Panc1 (cell line): ENCODE data around the gene CNTN4. TPM values are rescaled to one million over a fixed set of nuclear protein-coding genes. Genes with fewer than 3 reads are reported as not detected.

Experiments
- ATAC-seq: fragments of 200-7000 bp; cut with Tn5 transposase; 2 replicates; pipeline ENCODE4 v1.9.1; 2020; ENCODE audit warnings: mild to moderate bottlenecking, moderate library complexity
- BruUV-seq: library from RNA; stranded (reverse); fragments of 400-500 nt; replicated peaks from 2 replicates; lab custom pipeline; 2021; lab: Mats Ljungman, UMichigan
- CTCF ChIA-PET: fragments of 300-600 bp; sonication (Branson Sonifier 250); formaldehyde crosslinking; loops from one replicate; lab custom pipeline; 2022; ENCODE audit warnings: antibody characterized with exemption; lab: Charles Lee
- POLR2A ChIA-PET: fragments of 300-600 bp; sonication (Branson Sonifier 250); formaldehyde crosslinking; loops from one replicate; lab custom pipeline; 2022; ENCODE audit warnings: antibody characterized with exemption; lab: Charles Lee
- DNase-seq: peaks from one replicate; pipeline ENCODE4 v3.0.0-alpha.2; 2010; ENCODE audit warnings: low read depth, low spot score
- H3K27ac ChIP-seq: 2 replicates; pipeline ENCODE4 v1.5.1; 2011; ENCODE audit warnings: mild to moderate bottlenecking, low read length, inconsistent platforms
- H3K27me3 ChIP-seq: fragments of 200-500 bp; sonication (Bioruptor generic); 2 replicates; pipeline ENCODE4 v1.6.0; 2014; ENCODE audit warnings: low read length, inconsistent platforms; ENCODE audit not compliant: control insufficient read depth, insufficient read depth
- H3K36me3 ChIP-seq: fragments of 200-500 bp; sonication (Bioruptor generic); 2 replicates; pipeline ENCODE4 v1.5.1; 2014; ENCODE audit warnings: inconsistent platforms, mild to moderate bottlenecking, low read length, moderate library complexity; ENCODE audit not compliant: control insufficient read depth, insufficient read depth
- H3K4me1 ChIP-seq: 2 replicates; pipeline ENCODE4 v1.5.1; 2011; ENCODE audit warnings: inconsistent platforms, mild to moderate bottlenecking, low read length, moderate library complexity; ENCODE audit not compliant: control insufficient read depth, insufficient read depth
- H3K4me3 ChIP-seq, 2 experiments: 2 replicates each; pipeline ENCODE4 v1.5.1; 2011 to 2012; ENCODE audit warnings: low read depth in 2 of 2, low read length in 2 of 2, mild to moderate bottlenecking in 2 of 2, inconsistent platforms in 1 of 2, moderate library complexity in 1 of 2
- H3K9me3 ChIP-seq: fragments of 200-500 bp; sonication (Bioruptor generic); 2 replicates; pipeline ENCODE4 v1.5.1; 2014; ENCODE audit warnings: low read depth, mild to moderate bottlenecking, inconsistent platforms, low read length, moderate library complexity; ENCODE audit not compliant: control insufficient read depth, insufficient read depth
- CTCF ChIP-seq: fragments of 450-650 bp; IDR thresholded peaks from 2 replicates; pipeline ENCODE4 v1.5.1; 2017; ENCODE audit warnings: mild to moderate bottlenecking
- POLR2AphosphoS5 ChIP-seq: IDR thresholded peaks from 2 replicates; pipeline ENCODE4 v1.6.1; 2012; ENCODE audit warnings: mild to moderate bottlenecking, low read depth, low read length, moderate library complexity
- REST ChIP-seq, 2 experiments: IDR thresholded peaks; 2 replicates each; pipeline ENCODE4 v1.6.1; 2011 to 2012; ENCODE audit warnings: low read depth in 2 of 2, control low read depth in 1 of 2, low read length in 1 of 2, mild to moderate bottlenecking in 1 of 2, moderate library complexity in 1 of 2; ENCODE audit not compliant: insufficient read depth in 1 of 2
- SIN3A ChIP-seq: IDR thresholded peaks from 2 replicates; pipeline ENCODE4 v1.6.1; 2012; ENCODE audit warnings: low read depth, mild to moderate bottlenecking, low read length, moderate library complexity, borderline replicate concordance; ENCODE audit not compliant: insufficient read depth
- TCF7L2 ChIP-seq: IDR thresholded peaks from 2 replicates; pipeline ENCODE4 v1.6.1; 2011; ENCODE audit warnings: mild to moderate bottlenecking, low read depth, low read length, inconsistent platforms
- in situ Hi-C: cut with HindIII; loops from 2 replicates; pipeline ENCODE4 v1.10.0; 2016; ENCODE audit warnings: low sequenced_read_pairs, low pct_unique_long_range_greater_than_20kb
- intact Hi-C: fragments of 100-400 bp; cut with micrococcal nuclease; formaldehyde crosslinking; loops from one replicate; pipeline ENCODE4 v1.10.0; 2022; ENCODE audit not compliant: unreplicated experiment
- total RNA-seq: library from RNA; stranded (reverse); gene quantifications from one replicate; pipeline ENCODE4 v1.2.1, GENCODE V29; 2021; ENCODE audit not compliant: unreplicated experiment

CNTN4 gene
- total RNA-seq, 1 experiment from 2014 or later = not detected

GRCh38 chr3:3071136-3071535 lies 972.5 kb downstream of the CNTN4 start:
- POLR2A ChIA-PET = no interaction called here
- in situ Hi-C loops = no loop called here

GRCh38 chr3:3074551-3075257 lies 976.0 kb downstream of the CNTN4 start:
- H3K27ac ChIP-seq = no peak overlapping the region
- no peaks in the 10 kb centered on the region for H3K4me1 ChIP-seq
- no peaks in the 10 kb centered on the region for H3K36me3 ChIP-seq
- ChIA-PET POLR2A (no interaction called here), CTCF (no interaction called here)
- in situ Hi-C loops = no loop called here
- H3K27me3 ChIP-seq = no peaks in the 10 kb centered on the region
- TF ChIP-seq SIN3A (no peak), CTCF (no peak), REST (IDR thresholded peaks at IDR 0.05; ENCODE audit: insufficient read depth in 1 of 2, low read depth in 2 of 2, low read length in 1 of 2) (no peak), POLR2AphosphoS5 (no peak)
- DNase-seq (no peak), ATAC-seq (no peak)
- H3K9me3 ChIP-seq = no peaks in the 10 kb centered on the region
- intact Hi-C loops = no loop called here
- no TSS peak for BruUV-seq
- no peak overlapping the region for H3K4me3 ChIP-seq

More at GRCh38 chr3:3071136-3071535, 972.5 kb downstream of the CNTN4 start:
- DNase-seq (no peak), ATAC-seq (no peak)
- no peaks in the 10 kb centered on the region for H3K27me3 ChIP-seq
- intact Hi-C loops = no loop called here
- H3K36me3 ChIP-seq = no peaks in the 10 kb centered on the region
- H3K27ac ChIP-seq = no peak overlapping the region
- no peaks in the 10 kb centered on the region for H3K9me3 ChIP-seq
- no peak overlapping the region for H3K4me3 ChIP-seq
- no peaks in the 10 kb centered on the region for H3K4me1 ChIP-seq
- BruUV-seq = no TSS peak
- CTCF ChIA-PET = no interaction called here
- no peak for TF ChIP-seq SIN3A
- no peak for TF ChIP-seq CTCF
- no peak for TF ChIP-seq POLR2AphosphoS5
- TF ChIP-seq REST (IDR thresholded peaks at IDR 0.05; ENCODE audit: insufficient read depth in 1 of 2, low read depth in 2 of 2, low read length in 1 of 2) = no peak
- no peak for TF ChIP-seq TCF7L2
